ENCODE measurements around the gene XPR1.

DNA sequence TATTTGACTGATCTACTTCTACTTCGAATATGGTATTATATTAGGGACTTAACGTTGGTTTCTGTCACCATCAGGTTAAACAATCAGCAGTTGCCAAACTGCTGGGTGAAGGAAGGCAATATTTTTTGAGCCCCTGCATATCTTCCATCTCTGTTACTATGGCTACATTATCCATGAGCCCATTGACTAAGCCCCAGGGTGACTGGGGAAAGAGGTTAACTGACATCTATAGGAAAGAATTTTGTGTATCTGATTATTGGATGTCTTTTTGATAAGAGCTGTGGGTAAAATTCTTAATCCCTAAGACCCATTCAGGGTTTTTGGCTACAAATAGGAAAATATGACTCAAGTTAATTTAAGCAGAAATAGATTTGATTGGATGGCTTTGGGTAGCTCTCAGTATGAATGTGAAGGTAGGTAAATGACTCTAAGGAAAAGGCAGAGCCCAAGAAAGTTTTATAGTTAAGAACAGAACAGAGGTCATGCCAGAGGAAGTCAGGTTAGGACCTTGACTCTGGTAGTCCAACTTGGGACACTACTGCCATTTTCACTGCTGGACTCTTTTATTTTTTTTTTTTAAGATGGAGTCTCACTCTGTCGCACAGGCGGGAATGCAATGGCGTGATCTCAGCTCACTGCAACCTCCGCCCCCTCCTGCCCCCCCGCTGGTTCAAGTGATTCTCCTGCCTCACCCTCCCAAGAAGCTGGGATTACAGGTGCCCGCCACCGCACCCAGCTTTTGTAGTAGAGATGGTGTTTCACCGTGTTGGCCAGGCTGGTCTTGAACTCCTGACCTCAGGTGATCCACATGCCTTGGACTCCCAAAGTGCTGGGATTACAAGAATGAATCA lies 8.9 kb upstream of the XPR1 start:
- TF ChIP-seq CTCF (conservative IDR thresholded peaks at IDR 0.05) (no peak), EZH2 (IDR thresholded peaks at IDR 0.05; ENCODE audit: low read depth) (no peak)

All from PC-9 (cell line).